ENCODE measurements around the gene ST13. TPM values are rescaled to one million over a fixed set of nuclear protein-coding genes. Genes with fewer than 3 reads are reported as not detected.

ST13 gene
- total and polyA plus RNA-seq, 9 of the 15 experiments (the other 6 are each of a cell fraction or from before 2014, with no cell fraction given): 53.6 to 311 (median 195) TPM

- TF ChIP-seq NFIC (IDR thresholded peaks at IDR 0.05): peak; percentile 87
- TF ChIP-seq ZC3H8 (IDR thresholded peaks at IDR 0.05): no peak
- no peak for TF ChIP-seq EWSR1 (IDR thresholded peaks at IDR 0.05; ENCODE audit: borderline replicate concordance, low read depth, partially characterized antibody)
- TF ChIP-seq, protein P1, sequence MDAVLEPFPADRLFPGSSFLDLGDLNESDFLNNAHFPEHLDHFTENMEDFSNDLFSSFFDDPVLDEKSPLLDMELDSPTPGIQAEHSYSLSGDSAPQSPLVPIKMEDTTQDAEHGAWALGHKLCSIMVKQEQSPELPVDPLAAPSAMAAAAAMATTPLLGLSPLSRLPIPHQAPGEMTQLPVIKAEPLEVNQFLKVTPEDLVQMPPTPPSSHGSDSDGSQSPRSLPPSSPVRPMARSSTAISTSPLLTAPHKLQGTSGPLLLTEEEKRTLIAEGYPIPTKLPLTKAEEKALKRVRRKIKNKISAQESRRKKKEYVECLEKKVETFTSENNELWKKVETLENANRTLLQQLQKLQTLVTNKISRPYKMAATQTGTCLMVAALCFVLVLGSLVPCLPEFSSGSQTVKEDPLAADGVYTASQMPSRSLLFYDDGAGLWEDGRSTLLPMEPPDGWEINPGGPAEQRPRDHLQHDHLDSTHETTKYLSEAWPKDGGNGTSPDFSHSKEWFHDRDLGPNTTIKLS (IDR thresholded peaks at IDR 0.05; ENCODE audit: borderline replicate concordance, low read depth): no peak
- no peak for TF ChIP-seq ZBTB43 (CRISPR knock-in tag; IDR thresholded peaks at IDR 0.05)
- peak; percentile 98 for TF ChIP-seq CLOCK (CRISPR knock-in tag; IDR thresholded peaks at IDR 0.05; ENCODE audit: borderline replicate concordance)
- no peak for TF ChIP-seq RBM25 (IDR thresholded peaks at IDR 0.05; ENCODE audit: low read depth, low read length, severe bottlenecking)
- TF ChIP-seq PTBP1 (IDR thresholded peaks at IDR 0.05; ENCODE audit: low read depth, low read length): no peak
- TF ChIP-seq, protein P2, sequence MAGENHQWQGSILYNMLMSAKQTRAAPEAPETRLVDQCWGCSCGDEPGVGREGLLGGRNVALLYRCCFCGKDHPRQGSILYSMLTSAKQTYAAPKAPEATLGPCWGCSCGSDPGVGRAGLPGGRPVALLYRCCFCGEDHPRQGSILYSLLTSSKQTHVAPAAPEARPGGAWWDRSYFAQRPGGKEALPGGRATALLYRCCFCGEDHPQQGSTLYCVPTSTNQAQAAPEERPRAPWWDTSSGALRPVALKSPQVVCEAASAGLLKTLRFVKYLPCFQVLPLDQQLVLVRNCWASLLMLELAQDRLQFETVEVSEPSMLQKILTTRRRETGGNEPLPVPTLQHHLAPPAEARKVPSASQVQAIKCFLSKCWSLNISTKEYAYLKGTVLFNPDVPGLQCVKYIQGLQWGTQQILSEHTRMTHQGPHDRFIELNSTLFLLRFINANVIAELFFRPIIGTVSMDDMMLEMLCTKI (IDR thresholded peaks at IDR 0.05; ENCODE audit: partially characterized antibody): no peak
- TF ChIP-seq SIN3B (IDR thresholded peaks at IDR 0.05; ENCODE audit: low read depth): no peak
- no peak for TF ChIP-seq PHF8 (IDR thresholded peaks at IDR 0.05; ENCODE audit: borderline replicate concordance, low read length)
- TF ChIP-seq SMARCB1 (IDR thresholded peaks at IDR 0.05; ENCODE audit: insufficient read length, low read depth): no peak
- peak; percentile 74 for TF ChIP-seq ZNF507 (tag; conservative IDR thresholded peaks at IDR 0.05)
- TF ChIP-seq ZNF77 (CRISPR knock-in tag; IDR thresholded peaks at IDR 0.05): peak; percentile 87
- TF ChIP-seq, protein P3, sequence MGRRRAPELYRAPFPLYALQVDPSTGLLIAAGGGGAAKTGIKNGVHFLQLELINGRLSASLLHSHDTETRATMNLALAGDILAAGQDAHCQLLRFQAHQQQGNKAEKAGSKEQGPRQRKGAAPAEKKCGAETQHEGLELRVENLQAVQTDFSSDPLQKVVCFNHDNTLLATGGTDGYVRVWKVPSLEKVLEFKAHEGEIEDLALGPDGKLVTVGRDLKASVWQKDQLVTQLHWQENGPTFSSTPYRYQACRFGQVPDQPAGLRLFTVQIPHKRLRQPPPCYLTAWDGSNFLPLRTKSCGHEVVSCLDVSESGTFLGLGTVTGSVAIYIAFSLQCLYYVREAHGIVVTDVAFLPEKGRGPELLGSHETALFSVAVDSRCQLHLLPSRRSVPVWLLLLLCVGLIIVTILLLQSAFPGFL (CRISPR knock-in tag; IDR thresholded peaks at IDR 0.05): no peak
- no peak for TF ChIP-seq PCBP1 (IDR thresholded peaks at IDR 0.05; ENCODE audit: low read depth, low read length, poor library complexity, severe bottlenecking)
- TF ChIP-seq ZNF584 (CRISPR knock-in tag; IDR thresholded peaks at IDR 0.05; ENCODE audit: low read depth): peak; percentile 99
- no peak for TF ChIP-seq SRSF9 (IDR thresholded peaks at IDR 0.05; ENCODE audit: borderline replicate concordance, low read depth, low read length)
- TF ChIP-seq COPS2 (conservative IDR thresholded peaks at IDR 0.05): no peak
- TF ChIP-seq NR2F6 (CRISPR knock-in tag; IDR thresholded peaks at IDR 0.05): peak; percentile 98
- TF ChIP-seq LEF1 (IDR thresholded peaks at IDR 0.05): peak; percentile 88
- peak; percentile 96 for TF ChIP-seq CCNT2 (IDR thresholded peaks at IDR 0.05; ENCODE audit: borderline replicate concordance, extremely low read depth, insufficient read length, low read depth, low read length)
Observed at GRCh38 chr22:40813912-40814315, 42.5 kb downstream of the ST13 start (continued).

Data from K562 (cell line).